GM19438 (cell line): ENCODE data around the gene TXNIP.

Source experiments
- ATAC-seq: cut with Tn5 transposase; IDR thresholded peaks from one replicate; pipeline ENCODE4 v1.9.1; 2021; ENCODE audit warnings: low read depth; ENCODE audit not compliant: unreplicated experiment

Gene TXNIP

GRCh38 chr1:145946477-145946986, 49.8 kb downstream of the TXNIP start:
- ATAC-seq: no peak

GRCh38 chr1:145944532-145944931, 51.8 kb downstream of the TXNIP start:
- ATAC-seq: no peak

GRCh38 chr1:145942871-145943270, 53.5 kb downstream of the TXNIP start:
- no peak for ATAC-seq
